Smooth muscle cell (in vitro differentiated cells): ENCODE measurements around the gene TCEAL2. TPM values are rescaled to one million over a fixed set of nuclear protein-coding genes. Genes with fewer than 3 reads are reported as not detected.
A peak's percentile ranks its signal among the peaks of the same experiment; 100 is the strongest.
"Not testable (repeated sequence)": the region's sequence is repeated elsewhere in the genome, so short reads cannot be mapped to it uniquely, and the experiment has no call there.

ENCODE experiments used
- DNase-seq: peaks from one replicate; lab custom pipeline; 2025; ENCODE audit not compliant: unreplicated experiment; lab: John Stamatoyannopoulos, UW
- H2AFZ ChIP-seq: fragments of 200-600 bp; sonication (generic); 2 replicates; pipeline ENCODE4 v1.6.0; 2016; ENCODE audit warnings: antibody characterized with exemption, low read depth, mild to moderate bottlenecking
- H3F3A ChIP-seq: fragments of 200-600 bp; sonication (generic); 2 replicates; pipeline ENCODE4 v1.6.0; 2017; ENCODE audit warnings: antibody characterized with exemption, low read depth
- H3K27ac ChIP-seq: fragments of 200-600 bp; sonication (generic); 2 replicates; pipeline ENCODE4 v1.5.1; 2016; ENCODE audit warnings: low read depth, mild to moderate bottlenecking
- H3K27me3 ChIP-seq: fragments of 200-600 bp; sonication (generic); 2 replicates; pipeline ENCODE4 v1.6.1; 2016; ENCODE audit warnings: low read depth, mild to moderate bottlenecking
- H3K36me3 ChIP-seq: fragments of 200-600 bp; sonication (generic); 2 replicates; pipeline ENCODE4 v1.5.1; 2016; ENCODE audit warnings: low read depth
- H3K4me1 ChIP-seq: fragments of 200-600 bp; sonication (generic); 2 replicates; pipeline ENCODE4 v1.5.1; 2016; ENCODE audit warnings: low read depth
- H3K4me2 ChIP-seq: fragments of 200-600 bp; sonication (generic); 2 replicates; pipeline ENCODE4 v1.6.0; 2016; ENCODE audit warnings: mild to moderate bottlenecking
- H3K4me3 ChIP-seq: fragments of 200-600 bp; sonication (generic); 2 replicates; pipeline ENCODE4 v1.5.1; 2016; ENCODE audit warnings: mild to moderate bottlenecking
- H3K79me2 ChIP-seq: fragments of 200-600 bp; sonication (generic); 2 replicates; pipeline ENCODE4 v1.6.0; 2016; ENCODE audit warnings: low read depth, mild to moderate bottlenecking
- H3K9ac ChIP-seq: fragments of 200-600 bp; sonication (generic); 2 replicates; pipeline ENCODE4 v1.6.0; 2016; ENCODE audit warnings: low read depth
- H3K9me3 ChIP-seq: fragments of 200-600 bp; sonication (generic); replicated peaks from 2 replicates; pipeline ENCODE4 v1.5.1; 2016; ENCODE audit warnings: low read depth
- H4K20me1 ChIP-seq: fragments of 200-600 bp; sonication (generic); 2 replicates; pipeline ENCODE4 v1.6.0; 2016; ENCODE audit warnings: low read depth
- CTCF ChIP-seq: fragments of 200-600 bp; sonication (generic); IDR thresholded peaks from 2 replicates; pipeline ENCODE4 v1.5.1; 2017; ENCODE audit warnings: borderline replicate concordance, mild to moderate bottlenecking, antibody characterized with exemption; ENCODE audit not compliant: insufficient read depth, poor library complexity, severe bottlenecking
- WGBS: methylation state at CpG from one replicate; pipeline ENCODE4 v1.1.7; 2016; ENCODE audit warnings: low lambda C conversion rate; 5-methylcytosine and 5-hydroxymethylcytosine counted together
- polyA plus RNA-seq: library from polyadenylated mRNA; unstranded; fragments of >200 nt; fragmentation: Nextera tagmentation; extraction: Ambion mirVana; gene quantifications from 2 replicates; pipeline ENCODE4 v1.2.1, GENCODE V29; 2016
- total RNA-seq: library from RNA; depleted of rRNA; stranded (reverse); fragments of >200 nt; gene quantifications from 2 replicates; pipeline ENCODE4 v1.2.3, GENCODE V29; 2014

Gene TCEAL2
- not detected in 2 replicates for total RNA-seq
- not detected in 2 replicates for polyA plus RNA-seq

GRCh38 chrX:102125436-102125835 lies at the start of gene TCEAL2:
TCEAL2 (plus strand) TSS chrX:102125679; CDS start chrX:102126831, 1,152 bp downstream.
- not testable (repeated sequence) for H3K79me2 ChIP-seq, H2AFZ ChIP-seq, H3K9ac ChIP-seq, H4K20me1 ChIP-seq, DNase-seq, H3K4me1 ChIP-seq, H3K27ac ChIP-seq, H3K4me2 ChIP-seq, H3F3A ChIP-seq, H3K36me3 ChIP-seq, H3K27me3 ChIP-seq, H3K9me3 ChIP-seq
- H3K4me3 ChIP-seq = peak within 1 kb of the TSS; percentile 15
- 54% methylated on average over 8 of the region's 38 CpGs for WGBS

- WGBS = 67% methylated on average over 1 of the region's 1 CpG
Observed at GRCh38 chrX:102077426-102077825, 48.1 kb upstream of the TCEAL2 start.

GRCh38 chrX:102085706-102086105 lies 39.8 kb upstream of the TCEAL2 start:
- H3K4me2 ChIP-seq = no peak overlapping the region
- DNase-seq = no peak
- H3K4me1 ChIP-seq = no peaks in the 10 kb centered on the region
- H3K27me3 ChIP-seq = no peaks in the 10 kb centered on the region
- WGBS = 64% methylated on average over 5 of the region's 5 CpGs
- H2AFZ ChIP-seq = no peak overlapping the region
- no peak overlapping the region for H3K4me3 ChIP-seq
- H3K79me2 ChIP-seq = no peaks in the 10 kb centered on the region
- no peak overlapping the region for H3K27ac ChIP-seq
- H3K36me3 ChIP-seq = no peaks in the 10 kb centered on the region
- no peaks in the 10 kb centered on the region for H4K20me1 ChIP-seq
- H3K9me3 ChIP-seq = no peaks in the 10 kb centered on the region
- no peak for TF ChIP-seq CTCF
- H3F3A ChIP-seq = no peaks in the 10 kb centered on the region
- no peak overlapping the region for H3K9ac ChIP-seq

More at GRCh38 chrX:102077426-102077825, 48.1 kb upstream of the TCEAL2 start:
- Histone ChIP-seq H3K4me1 (no peaks in the 10 kb centered on the region), H3K27me3 (no peaks in the 10 kb centered on the region), H3K4me3 (no peak overlapping the region), H3K36me3 (no peaks in the 10 kb centered on the region), H3K79me2 (no peaks in the 10 kb centered on the region), H4K20me1 (no peaks in the 10 kb centered on the region), H3K9me3 (no peaks in the 10 kb centered on the region), H2AFZ (no peak overlapping the region), H3K9ac (no peak overlapping the region), H3K4me2 (no peak overlapping the region), H3K27ac (no peak overlapping the region), H3F3A (no peaks in the 10 kb centered on the region)
- TF ChIP-seq CTCF = no peak
- no peak for DNase-seq

- WGBS = 62% methylated on average over 4 of the region's 4 CpGs
- no peaks in the 10 kb centered on the region for H3F3A ChIP-seq
Observed at GRCh38 chrX:102113367-102113766, 12.1 kb upstream of the TCEAL2 start.

More at GRCh38 chrX:102113367-102113766, 12.1 kb upstream of the TCEAL2 start:
- TF ChIP-seq CTCF = no peak
- Histone ChIP-seq H3K27me3 (no peaks in the 10 kb centered on the region), H3K4me1 (no peaks in the 10 kb centered on the region), H2AFZ (no peak overlapping the region), H3K36me3 (no peaks in the 10 kb centered on the region), H3K4me3 (no peak overlapping the region), H3K4me2 (no peak overlapping the region), H4K20me1 (no peaks in the 10 kb centered on the region), H3K9ac (no peak overlapping the region), H3K79me2 (no peaks in the 10 kb centered on the region), H3K9me3 (peaks cover 13% of the 10 kb centered on the region), H3K27ac (no peak overlapping the region)
- DNase-seq = no peak
